Measurements from ENCODE around the gene PGC.

PGC gene

GRCh38 chr6:41729624-41730023 lies 17.6 kb downstream of the PGC start:
- H3K79me2 ChIP-seq (ENCODE audit: insufficient read depth, low read length), result no peaks in the 10 kb centered on the region
- no peak overlapping the region for H3K27ac ChIP-seq (ENCODE audit: low read length)
- ATAC-seq (ENCODE audit: insufficient read depth, low read depth) (no peak), DNase-seq (no peak)
- TF ChIP-seq, protein P1, sequence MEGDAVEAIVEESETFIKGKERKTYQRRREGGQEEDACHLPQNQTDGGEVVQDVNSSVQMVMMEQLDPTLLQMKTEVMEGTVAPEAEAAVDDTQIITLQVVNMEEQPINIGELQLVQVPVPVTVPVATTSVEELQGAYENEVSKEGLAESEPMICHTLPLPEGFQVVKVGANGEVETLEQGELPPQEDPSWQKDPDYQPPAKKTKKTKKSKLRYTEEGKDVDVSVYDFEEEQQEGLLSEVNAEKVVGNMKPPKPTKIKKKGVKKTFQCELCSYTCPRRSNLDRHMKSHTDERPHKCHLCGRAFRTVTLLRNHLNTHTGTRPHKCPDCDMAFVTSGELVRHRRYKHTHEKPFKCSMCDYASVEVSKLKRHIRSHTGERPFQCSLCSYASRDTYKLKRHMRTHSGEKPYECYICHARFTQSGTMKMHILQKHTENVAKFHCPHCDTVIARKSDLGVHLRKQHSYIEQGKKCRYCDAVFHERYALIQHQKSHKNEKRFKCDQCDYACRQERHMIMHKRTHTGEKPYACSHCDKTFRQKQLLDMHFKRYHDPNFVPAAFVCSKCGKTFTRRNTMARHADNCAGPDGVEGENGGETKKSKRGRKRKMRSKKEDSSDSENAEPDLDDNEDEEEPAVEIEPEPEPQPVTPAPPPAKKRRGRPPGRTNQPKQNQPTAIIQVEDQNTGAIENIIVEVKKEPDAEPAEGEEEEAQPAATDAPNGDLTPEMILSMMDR (IDR thresholded peaks at IDR 0.05; ENCODE audit: borderline replicate concordance, extremely low read depth, low read length, poor library complexity, severe bottlenecking), result no peak
- TF ChIP-seq EZH2 (IDR thresholded peaks at IDR 0.05; ENCODE audit: borderline replicate concordance, low read depth, low read length, severe bottlenecking), result no peak
- H2AFZ ChIP-seq (ENCODE audit: low read depth, low read length), result no peak overlapping the region
- H3K4me3 ChIP-seq (ENCODE audit: low read depth in 1 of 2, low read length in 2 of 2), result no peak overlapping the region
- no peak overlapping the region for H3K4me2 ChIP-seq (ENCODE audit: insufficient read depth, low read length)
- peaks cover 19% of the 10 kb centered on the region for H3K4me1 ChIP-seq (ENCODE audit: insufficient read depth, low read length)
- no peaks in the 10 kb centered on the region for H3K27me3 ChIP-seq (ENCODE audit: insufficient read depth, low read length, poor library complexity)
- H3K36me3 ChIP-seq (ENCODE audit: insufficient read depth, low read length), result no peaks in the 10 kb centered on the region
- no peaks in the 10 kb centered on the region for H3K9me3 ChIP-seq (ENCODE audit: insufficient read depth, low read length, severe bottlenecking)
- H4K20me1 ChIP-seq (ENCODE audit: insufficient read depth, low read length), result peaks cover 19% of the 10 kb centered on the region
- H3K9ac ChIP-seq (ENCODE audit: low read depth, low read length), result no peak overlapping the region

GRCh38 chr6:41728954-41729353 lies 18.2 kb downstream of the PGC start:
- no peak overlapping the region for H3K27ac ChIP-seq (ENCODE audit: low read length)
- no peak overlapping the region for H3K9ac ChIP-seq (ENCODE audit: low read depth, low read length)
- TF ChIP-seq EZH2 (IDR thresholded peaks at IDR 0.05; ENCODE audit: borderline replicate concordance, low read depth, low read length, severe bottlenecking), result no peak
- TF ChIP-seq, protein P1 (IDR thresholded peaks at IDR 0.05; ENCODE audit: borderline replicate concordance, extremely low read depth, low read length, poor library complexity, severe bottlenecking), result no peak
- H3K27me3 ChIP-seq (ENCODE audit: insufficient read depth, low read length, poor library complexity), result no peaks in the 10 kb centered on the region
- no peaks in the 10 kb centered on the region for H3K79me2 ChIP-seq (ENCODE audit: insufficient read depth, low read length)
- no peaks in the 10 kb centered on the region for H3K9me3 ChIP-seq (ENCODE audit: insufficient read depth, low read length, severe bottlenecking)
- no peak overlapping the region for H3K4me2 ChIP-seq (ENCODE audit: insufficient read depth, low read length)
- peaks cover 24% of the 10 kb centered on the region for H4K20me1 ChIP-seq (ENCODE audit: insufficient read depth, low read length)
- no peak overlapping the region for H3K4me3 ChIP-seq (ENCODE audit: low read depth in 1 of 2, low read length in 2 of 2)
- peaks cover 15% of the 10 kb centered on the region for H3K4me1 ChIP-seq (ENCODE audit: insufficient read depth, low read length)
- DNase-seq, result no peak
- no peak for ATAC-seq (ENCODE audit: insufficient read depth, low read depth)
- H2AFZ ChIP-seq (ENCODE audit: low read depth, low read length), result no peak overlapping the region
- H3K36me3 ChIP-seq (ENCODE audit: insufficient read depth, low read length), result no peaks in the 10 kb centered on the region

DNA sequence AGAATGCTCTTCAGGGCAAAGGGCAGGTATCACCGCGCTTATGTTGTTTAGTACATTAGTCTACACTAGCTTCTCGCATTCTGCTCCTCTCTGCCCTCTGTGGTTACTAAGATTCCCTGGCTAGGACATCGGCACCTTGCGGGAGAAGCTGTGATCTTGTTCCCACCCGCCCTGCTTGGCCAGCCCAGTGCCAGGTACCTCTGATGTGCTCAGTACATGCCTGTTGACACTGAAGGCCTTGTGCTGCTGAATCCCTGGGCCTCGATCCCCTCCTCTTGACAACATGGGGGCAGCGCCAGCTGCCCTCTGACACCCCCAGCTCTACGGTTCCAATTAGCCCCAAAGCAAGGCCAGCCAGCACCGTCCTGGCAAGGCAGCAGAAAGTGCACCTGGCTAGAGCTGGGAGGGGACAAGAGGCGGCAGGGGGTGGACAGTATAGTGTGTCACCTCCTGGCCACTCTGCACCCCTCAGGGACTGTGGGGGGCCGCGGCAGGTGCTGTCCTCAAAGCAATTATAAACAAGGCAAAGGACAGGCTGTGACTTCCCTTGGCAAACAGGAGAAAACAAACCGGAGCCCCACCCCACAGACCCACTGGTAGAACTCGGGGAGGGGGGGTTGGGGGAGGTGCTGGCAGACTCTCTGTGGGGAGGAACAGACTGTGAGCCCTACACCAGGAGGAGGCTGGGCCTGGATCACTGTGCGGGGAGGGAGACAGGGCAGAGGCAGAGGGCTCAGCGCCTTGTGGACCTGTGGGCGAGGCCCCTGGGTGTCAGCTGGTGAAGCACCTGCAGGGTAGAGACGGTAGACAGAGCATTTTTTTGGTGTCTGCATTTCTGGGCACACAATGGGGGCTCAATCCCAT lies 18.9 kb downstream of the PGC start:
- H3K79me2 ChIP-seq (ENCODE audit: insufficient read depth, low read length), result no peaks in the 10 kb centered on the region
- H3K4me3 ChIP-seq (ENCODE audit: low read depth in 1 of 2, low read length in 2 of 2), result no peak overlapping the region
- TF ChIP-seq, protein P1 (IDR thresholded peaks at IDR 0.05; ENCODE audit: borderline replicate concordance, extremely low read depth, low read length, poor library complexity, severe bottlenecking), result no peak
- TF ChIP-seq EZH2 (IDR thresholded peaks at IDR 0.05; ENCODE audit: borderline replicate concordance, low read depth, low read length, severe bottlenecking), result no peak
- ATAC-seq (ENCODE audit: insufficient read depth, low read depth) (no peak; the same call in 2 of the 3 replicates), DNase-seq (no peak)
- no peaks in the 10 kb centered on the region for H3K9me3 ChIP-seq (ENCODE audit: insufficient read depth, low read length, severe bottlenecking)
- H3K9ac ChIP-seq (ENCODE audit: low read depth, low read length), result no peak overlapping the region
- H3K27ac ChIP-seq (ENCODE audit: low read length), result no peak overlapping the region
- H3K36me3 ChIP-seq (ENCODE audit: insufficient read depth, low read length), result no peaks in the 10 kb centered on the region
- H4K20me1 ChIP-seq (ENCODE audit: insufficient read depth, low read length), result peaks cover 18% of the 10 kb centered on the region
- H2AFZ ChIP-seq (ENCODE audit: low read depth, low read length), result no peak overlapping the region
- no peak overlapping the region for H3K4me2 ChIP-seq (ENCODE audit: insufficient read depth, low read length)
- H3K27me3 ChIP-seq (ENCODE audit: insufficient read depth, low read length, poor library complexity), result no peaks in the 10 kb centered on the region
- peaks cover 8% of the 10 kb centered on the region; the same call in 1 of the 2 replicates for H3K4me1 ChIP-seq (ENCODE audit: insufficient read depth, low read length)
